ENCODE results near the gene KDM8. TPM values are rescaled to one million over a fixed set of nuclear protein-coding genes. Genes with fewer than 3 reads are reported as not detected.

The KDM8 gene
- total RNA-seq, 1 experiment from 2014 or later: 15.5 TPM

DNA sequence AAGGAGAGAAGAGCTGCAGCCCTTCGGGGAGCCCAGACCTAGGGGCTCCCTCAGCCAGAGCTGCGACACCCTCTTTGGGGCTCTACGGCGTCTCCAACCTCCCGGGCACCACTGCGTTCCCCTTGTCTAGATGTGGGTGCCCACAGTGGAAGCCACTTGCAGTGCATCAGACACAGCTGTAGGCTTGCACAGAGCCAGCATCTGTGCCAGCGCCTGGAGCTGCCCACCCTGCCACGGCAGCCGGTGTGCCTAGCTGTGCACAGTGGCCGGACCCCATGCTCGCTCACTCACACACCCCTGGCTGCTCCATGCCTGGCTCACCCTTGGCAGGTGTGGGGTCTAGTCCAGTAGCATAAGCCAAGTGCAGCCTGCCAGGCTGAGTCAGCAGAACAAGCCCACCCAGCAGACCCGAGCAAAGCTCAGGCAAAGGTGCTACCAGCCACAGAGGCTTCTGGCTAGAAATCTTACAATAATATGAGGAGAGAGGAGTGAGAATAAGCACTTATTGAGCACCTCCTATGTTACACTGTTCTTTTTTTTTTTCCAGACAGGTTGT lies 12.9 kb upstream of the KDM8 start:
- no peak overlapping the region for H2BK15ac ChIP-seq (ENCODE audit: low read depth, low read length)
- no peak overlapping the region for H2AFZ ChIP-seq (ENCODE audit: low read length)
- no peaks in the 10 kb centered on the region for H3K9me3 ChIP-seq (ENCODE audit: control insufficient read depth, low read depth, low read length)
- no peak overlapping the region for H2BK12ac ChIP-seq (ENCODE audit: insufficient read length, low read depth, low read length)
- H3K23me2 ChIP-seq (ENCODE audit: insufficient read length, low read depth, low read length, poor library complexity, severe bottlenecking): no peaks in the 10 kb centered on the region
- H3T11ph ChIP-seq (ENCODE audit: low read length): no peak overlapping the region
- no peak overlapping the region for H2AK5ac ChIP-seq (ENCODE audit: insufficient read length, low read length)
- no peak for DNase-seq
- H3K14ac ChIP-seq (ENCODE audit: insufficient read depth, low read length): no peak overlapping the region; the same call in 1 of the 2 replicates
- H3K4me2 ChIP-seq (ENCODE audit: insufficient read depth, insufficient read length, low read length): no peak overlapping the region
- H3K18ac ChIP-seq (ENCODE audit: insufficient read length, low read depth, low read length): no peak overlapping the region
- H4K20me1 ChIP-seq (ENCODE audit: control insufficient read depth, insufficient read depth, insufficient read length): no peaks in the 10 kb centered on the region
- H2BK5ac ChIP-seq (ENCODE audit: insufficient read length, low read length): no peak overlapping the region
- no peak overlapping the region for H3K27ac ChIP-seq (ENCODE audit: insufficient read length, low read depth, low read length)
- no CpG with 5 or more reads among the region's 12 CpGs for WGBS (ENCODE audit: extremely low coverage, insufficient read length, low lambda C conversion rate)
- no peak overlapping the region for H3K4ac ChIP-seq (ENCODE audit: low read depth, low read length)
- no peak overlapping the region for H4K8ac ChIP-seq (replicated peaks; ENCODE audit: insufficient read length, low read depth, low read length)
- H4K91ac ChIP-seq (ENCODE audit: insufficient read length, low read depth, low read length): no peak overlapping the region
- no peak overlapping the region for H2BK20ac ChIP-seq (ENCODE audit: low read depth, low read length, poor library complexity, severe bottlenecking)
- H3K9ac ChIP-seq (ENCODE audit: extremely low read depth, insufficient read length, low read length): no peak overlapping the region
- TF ChIP-seq, protein P1, sequence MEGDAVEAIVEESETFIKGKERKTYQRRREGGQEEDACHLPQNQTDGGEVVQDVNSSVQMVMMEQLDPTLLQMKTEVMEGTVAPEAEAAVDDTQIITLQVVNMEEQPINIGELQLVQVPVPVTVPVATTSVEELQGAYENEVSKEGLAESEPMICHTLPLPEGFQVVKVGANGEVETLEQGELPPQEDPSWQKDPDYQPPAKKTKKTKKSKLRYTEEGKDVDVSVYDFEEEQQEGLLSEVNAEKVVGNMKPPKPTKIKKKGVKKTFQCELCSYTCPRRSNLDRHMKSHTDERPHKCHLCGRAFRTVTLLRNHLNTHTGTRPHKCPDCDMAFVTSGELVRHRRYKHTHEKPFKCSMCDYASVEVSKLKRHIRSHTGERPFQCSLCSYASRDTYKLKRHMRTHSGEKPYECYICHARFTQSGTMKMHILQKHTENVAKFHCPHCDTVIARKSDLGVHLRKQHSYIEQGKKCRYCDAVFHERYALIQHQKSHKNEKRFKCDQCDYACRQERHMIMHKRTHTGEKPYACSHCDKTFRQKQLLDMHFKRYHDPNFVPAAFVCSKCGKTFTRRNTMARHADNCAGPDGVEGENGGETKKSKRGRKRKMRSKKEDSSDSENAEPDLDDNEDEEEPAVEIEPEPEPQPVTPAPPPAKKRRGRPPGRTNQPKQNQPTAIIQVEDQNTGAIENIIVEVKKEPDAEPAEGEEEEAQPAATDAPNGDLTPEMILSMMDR (conservative IDR thresholded peaks at IDR 0.05): no peak
- H3K79me2 ChIP-seq (ENCODE audit: insufficient read depth, low read length): no peaks in the 10 kb centered on the region
- no peaks in the 10 kb centered on the region; the same call in 1 of the 2 replicates for H3K27me3 ChIP-seq (ENCODE audit: insufficient read depth, low read length)
- Mint-ChIP-seq H3K27me3 (ENCODE audit: low read depth) (peaks cover 8% of the 10 kb centered on the region), H3K4me3 (no peak overlapping the region), H3K4me1 (peaks cover 2 to 8% of the 10 kb centered on the region in 2 experiments; a peak in 3 of 4 replicates), H3K9me3 (peaks cover 4 to 5% of the 10 kb centered on the region in 2 experiments; a peak in 2 of 5 replicates), H3K27ac (no peak overlapping the region; a peak in 1 of 7 replicates), H3K36me3 (ENCODE audit: insufficient read depth in 1 of 3, low read depth in 3 of 3) (no peaks in the 10 kb centered on the region)
- no peak overlapping the region for H2BK120ac ChIP-seq (ENCODE audit: low read depth, low read length, poor library complexity, severe bottlenecking)
- H3K4me1 ChIP-seq (ENCODE audit: insufficient read depth, low read length): no peaks in the 10 kb centered on the region; the same call in 1 of the 2 replicates
- H3K56ac ChIP-seq (ENCODE audit: insufficient read length, low read depth, low read length): no peak overlapping the region
- H3K79me1 ChIP-seq (ENCODE audit: insufficient read depth, low read depth, low read length, poor library complexity, severe bottlenecking): no peaks in the 10 kb centered on the region
- no peak overlapping the region for H4K5ac ChIP-seq (ENCODE audit: insufficient read length, low read depth, low read length)
- H3K23ac ChIP-seq (ENCODE audit: insufficient read length, low read depth, low read length): no peak overlapping the region
